Peyer's patch (tissue), 4 donors: Measurements from ENCODE around the gene HBD. TPM values are rescaled to one million over a fixed set of nuclear protein-coding genes. Genes with fewer than 3 reads are reported as not detected.

Experiments
- DNase-seq, 3 donors: peaks; one replicate each; pipeline ENCODE4 v3.0.0-alpha.2; 2017 to 2019
- H3K27ac ChIP-seq, 4 donors: fragments of 200-600 bp; sonication (generic); one replicate each; pipeline ENCODE4 v1.5.1; 2016 to 2019
- H3K27me3 ChIP-seq, 2 donors: fragments of 200-600 bp; sonication (generic); one replicate each; pipeline ENCODE4 v1.5.1; 2019
- H3K36me3 ChIP-seq, 3 donors: fragments of 200-600 bp; sonication (generic); one replicate each; pipeline ENCODE4 v1.5.1; 2016 to 2019
- H3K4me1 ChIP-seq, 4 donors: fragments of 200-600 bp; sonication (generic); one replicate each; pipeline ENCODE4 v1.5.1; 2016 to 2019
- H3K4me3 ChIP-seq, 4 donors: fragments of 200-600 bp; sonication (generic); 1 replicate in 3 of 4; 2 replicates in 1 of 4; pipeline ENCODE4 v1.5.1; 2016 to 2019; ENCODE audit warnings: mild to moderate bottlenecking in 1 of 4
- H3K9me3 ChIP-seq, 4 donors: fragments of 200-600 bp; sonication (generic); one replicate each; pipeline ENCODE4 v1.5.1; 2016 to 2019; ENCODE audit warnings: mild to moderate bottlenecking in 1 of 4
- CTCF ChIP-seq, 6 experiments: fragments of 450-650 bp in 4 of 6; fragments of 200-600 bp in 2 of 6; sonication (generic) in 1 of 6; IDR thresholded peaks; one replicate each; pipeline ENCODE4 v1.5.1; 2017 to 2019; ENCODE audit warnings: antibody characterized with exemption in 6 of 6, mild to moderate bottlenecking in 3 of 6, moderate library complexity in 1 of 6
- POLR2A ChIP-seq, 2 donors: fragments of 450-650 bp; IDR thresholded peaks; one replicate each; pipeline ENCODE4 v1.5.1; 2017; ENCODE audit warnings: antibody characterized with exemption in 2 of 2, mild to moderate bottlenecking in 2 of 2, moderate library complexity in 2 of 2
- total RNA-seq, 4 donors: library from RNA; depleted of rRNA; stranded (reverse); fragments of >200 nt; gene quantifications; one replicate each; pipeline ENCODE4 v1.1.0, GENCODE V29; 2016

HBD gene
- total RNA-seq, 4 donors from 2014 or later: not detected

GRCh38 chr11:5241458-5241857, 7.2 kb upstream of the HBD start:
- no peaks in the 10 kb centered on the region for H3K27me3 ChIP-seq
- no peak overlapping the region for H3K27ac ChIP-seq
- H3K36me3 ChIP-seq: no peaks in the 10 kb centered on the region
- DNase-seq: no peak
- H3K4me3 ChIP-seq: no peak overlapping the region
- no peaks in the 10 kb centered on the region for H3K4me1 ChIP-seq
- H3K9me3 ChIP-seq: no peaks in the 10 kb centered on the region
- TF ChIP-seq POLR2A (IDR thresholded peaks at IDR 0.05) (no peak), CTCF (IDR thresholded peaks at IDR 0.05) (no peak)

- Histone ChIP-seq H3K4me3 (no peak overlapping the region), H3K9me3 (no peaks in the 10 kb centered on the region), H3K4me1 (no peaks in the 10 kb centered on the region), H3K27me3 (no peaks in the 10 kb centered on the region), H3K27ac (no peak overlapping the region), H3K36me3 (no peaks in the 10 kb centered on the region)
- TF ChIP-seq CTCF (IDR thresholded peaks at IDR 0.05): no peak
- TF ChIP-seq POLR2A (IDR thresholded peaks at IDR 0.05): no peak
- no peak for DNase-seq
Observed at GRCh38 chr11:5240458-5240857, 6.2 kb upstream of the HBD start.

GRCh38 chr11:5240056-5240455, 5.8 kb upstream of the HBD start:
- Histone ChIP-seq H3K27me3 (no peaks in the 10 kb centered on the region), H3K9me3 (no peaks in the 10 kb centered on the region), H3K27ac (no peak overlapping the region), H3K36me3 (no peaks in the 10 kb centered on the region), H3K4me3 (no peak overlapping the region), H3K4me1 (no peaks in the 10 kb centered on the region)
- no peak for DNase-seq
- TF ChIP-seq POLR2A (IDR thresholded peaks at IDR 0.05): no peak
- no peak for TF ChIP-seq CTCF (IDR thresholded peaks at IDR 0.05)

GRCh38 chr11:5239046-5239445, 4.8 kb upstream of the HBD start:
- no peak for TF ChIP-seq POLR2A (IDR thresholded peaks at IDR 0.05)
- Histone ChIP-seq H3K4me1 (no peaks in the 10 kb centered on the region), H3K9me3 (no peaks in the 10 kb centered on the region), H3K27ac (no peak overlapping the region), H3K27me3 (no peaks in the 10 kb centered on the region), H3K36me3 (no peaks in the 10 kb centered on the region), H3K4me3 (no peak overlapping the region)
- DNase-seq: no peak

GRCh38 chr11:5238486-5238885, 4.2 kb upstream of the HBD start:
- no peak for DNase-seq
- Histone ChIP-seq H3K27ac (no peak overlapping the region), H3K9me3 (no peaks in the 10 kb centered on the region), H3K36me3 (no peaks in the 10 kb centered on the region), H3K4me3 (no peak overlapping the region), H3K27me3 (no peaks in the 10 kb centered on the region), H3K4me1 (no peaks in the 10 kb centered on the region)
- no peak for TF ChIP-seq POLR2A (IDR thresholded peaks at IDR 0.05)
- TF ChIP-seq CTCF (IDR thresholded peaks at IDR 0.05): no peak

- Histone ChIP-seq H3K9me3 (no peaks in the 10 kb centered on the region), H3K4me3 (no peak overlapping the region), H3K27ac (no peak overlapping the region), H3K36me3 (no peaks in the 10 kb centered on the region), H3K27me3 (no peaks in the 10 kb centered on the region), H3K4me1 (no peaks in the 10 kb centered on the region)
- DNase-seq: no peak
- TF ChIP-seq POLR2A (IDR thresholded peaks at IDR 0.05): no peak
- TF ChIP-seq CTCF (IDR thresholded peaks at IDR 0.05): no peak
Observed at GRCh38 chr11:5237420-5237819, 3.1 kb upstream of the HBD start.
